ENCODE measurements around the gene NCKAP5.

- TF ChIP-seq USF1 (IDR thresholded peaks at IDR 0.05), result no peak
- TF ChIP-seq REST (IDR thresholded peaks at IDR 0.05; ENCODE audit: low read depth), result no peak
- TF ChIP-seq NFIC (IDR thresholded peaks at IDR 0.05), result no peak
- TF ChIP-seq CEBPB (IDR thresholded peaks at IDR 0.05), result no peak
- no peak for TF ChIP-seq RAD21 (IDR thresholded peaks at IDR 0.05; ENCODE audit: low read depth)
- no peak for TF ChIP-seq MAX (IDR thresholded peaks at IDR 0.05)
- no peak for TF ChIP-seq TAF1 (IDR thresholded peaks at IDR 0.05; ENCODE audit: low read depth)
Measured at GRCh38 chr2:132824716-132825115, 743.5 kb downstream of the NCKAP5 start.
